ENCODE data around the gene TLK1.
A peak's percentile ranks its signal among the peaks of the same experiment; 100 is the strongest.

Gene TLK1

DNA sequence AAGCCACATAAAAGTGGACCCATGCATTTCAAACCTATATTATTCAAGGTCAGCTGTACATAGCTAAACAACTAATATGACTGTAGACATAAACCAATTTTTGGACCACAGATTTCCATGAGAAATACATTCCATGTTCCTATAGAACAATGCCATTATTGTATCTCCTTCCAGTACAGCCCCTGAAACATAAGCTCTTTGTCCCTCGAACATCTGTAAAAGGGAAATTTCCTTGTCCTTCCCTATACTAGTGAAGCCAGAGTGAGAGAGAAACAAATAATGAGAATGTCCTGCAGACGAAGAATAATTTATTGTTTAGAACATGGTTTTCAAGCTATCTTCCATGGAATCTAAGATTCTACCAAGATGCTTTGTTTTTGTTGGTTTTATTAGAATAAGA lies 156.3 kb downstream of the TLK1 start:
- TF ChIP-seq, protein P1, sequence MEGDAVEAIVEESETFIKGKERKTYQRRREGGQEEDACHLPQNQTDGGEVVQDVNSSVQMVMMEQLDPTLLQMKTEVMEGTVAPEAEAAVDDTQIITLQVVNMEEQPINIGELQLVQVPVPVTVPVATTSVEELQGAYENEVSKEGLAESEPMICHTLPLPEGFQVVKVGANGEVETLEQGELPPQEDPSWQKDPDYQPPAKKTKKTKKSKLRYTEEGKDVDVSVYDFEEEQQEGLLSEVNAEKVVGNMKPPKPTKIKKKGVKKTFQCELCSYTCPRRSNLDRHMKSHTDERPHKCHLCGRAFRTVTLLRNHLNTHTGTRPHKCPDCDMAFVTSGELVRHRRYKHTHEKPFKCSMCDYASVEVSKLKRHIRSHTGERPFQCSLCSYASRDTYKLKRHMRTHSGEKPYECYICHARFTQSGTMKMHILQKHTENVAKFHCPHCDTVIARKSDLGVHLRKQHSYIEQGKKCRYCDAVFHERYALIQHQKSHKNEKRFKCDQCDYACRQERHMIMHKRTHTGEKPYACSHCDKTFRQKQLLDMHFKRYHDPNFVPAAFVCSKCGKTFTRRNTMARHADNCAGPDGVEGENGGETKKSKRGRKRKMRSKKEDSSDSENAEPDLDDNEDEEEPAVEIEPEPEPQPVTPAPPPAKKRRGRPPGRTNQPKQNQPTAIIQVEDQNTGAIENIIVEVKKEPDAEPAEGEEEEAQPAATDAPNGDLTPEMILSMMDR (IDR thresholded peaks at IDR 0.05), result no peak
- Histone ChIP-seq H3K36me3 (ENCODE audit: control insufficient read depth, insufficient read depth, low read length) (no peaks in the 10 kb centered on the region), H3K27ac (no peak overlapping the region), H3K9ac (no peak overlapping the region), H3K4me3 (ENCODE audit: low read depth, low read length) (no peak overlapping the region), H3K27me3 (ENCODE audit: control insufficient read depth, insufficient read depth, low read length) (no peaks in the 10 kb centered on the region), H3K79me2 (no peaks in the 10 kb centered on the region), H2AFZ (no peak overlapping the region), H3K4me2 (ENCODE audit: low read length) (no peak overlapping the region), H3K9me3 (ENCODE audit: control insufficient read depth, low read length) (no peaks in the 10 kb centered on the region), H3K4me1 (no peaks in the 10 kb centered on the region)

DNA sequence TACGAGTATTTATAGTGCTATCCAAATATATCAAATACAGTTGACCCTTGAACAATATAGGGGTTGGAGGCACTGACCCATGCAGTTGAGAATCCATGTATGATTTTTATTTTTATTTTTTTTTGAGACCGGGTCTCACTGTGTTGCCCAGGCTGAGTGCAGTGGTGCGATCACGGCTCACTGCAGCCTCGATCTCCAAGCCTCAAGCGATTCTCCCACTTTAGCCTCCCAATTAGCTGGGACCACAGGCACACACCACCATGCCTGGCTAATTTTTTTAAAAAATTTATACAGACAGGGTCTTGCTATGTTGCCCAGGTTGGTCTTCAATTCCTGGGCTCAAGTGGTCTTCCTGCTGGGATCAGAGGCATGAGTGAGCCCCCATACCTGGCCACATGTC lies 161.0 kb downstream of the TLK1 start:
- Histone ChIP-seq H3K9me3 (ENCODE audit: control insufficient read depth, low read length) (no peaks in the 10 kb centered on the region), H3K4me3 (ENCODE audit: low read depth, low read length) (no peak overlapping the region), H3K4me1 (peaks cover 7% of the 10 kb centered on the region), H3K27me3 (ENCODE audit: control insufficient read depth, insufficient read depth, low read length) (no peaks in the 10 kb centered on the region), H3K9ac (no peak overlapping the region), H3K36me3 (ENCODE audit: control insufficient read depth, insufficient read depth, low read length) (no peaks in the 10 kb centered on the region), H3K4me2 (ENCODE audit: low read length) (no peak overlapping the region), H3K27ac (no peak overlapping the region), H2AFZ (no peak overlapping the region), H3K79me2 (no peaks in the 10 kb centered on the region)
- TF ChIP-seq, protein P1 (IDR thresholded peaks at IDR 0.05), result no peak

DNA sequence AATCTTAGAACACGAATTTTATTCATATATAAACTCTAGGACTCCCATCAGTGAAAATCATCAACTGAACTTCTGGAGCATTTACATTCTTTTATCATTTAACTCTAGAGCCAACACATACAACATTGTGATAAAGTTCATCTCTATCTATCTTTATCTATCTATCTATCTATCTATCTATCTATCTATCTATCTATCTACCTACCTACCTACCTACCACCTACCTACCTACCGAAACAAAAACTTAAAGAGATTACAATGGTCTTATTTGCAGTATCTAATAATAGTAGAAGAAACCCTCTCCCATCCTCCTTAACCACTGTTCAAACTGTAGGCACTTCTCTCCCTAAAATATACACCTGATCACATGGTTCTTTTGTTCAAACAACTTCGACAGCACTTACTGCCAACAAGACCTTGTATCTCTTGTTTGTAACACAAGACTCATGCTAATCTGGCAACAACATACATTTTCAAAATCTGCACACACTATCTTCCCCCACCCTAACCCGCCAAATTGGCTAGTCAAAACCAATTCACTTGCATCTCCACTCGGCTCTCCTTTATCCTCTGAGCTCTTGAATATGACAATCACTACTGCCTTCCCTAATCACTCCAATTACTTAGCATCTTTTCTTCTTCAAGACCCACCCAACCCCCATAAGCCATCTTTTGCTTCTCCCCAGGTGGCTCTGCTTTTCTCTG lies 162.6 kb downstream of the TLK1 start:
- H3K79me2 ChIP-seq, result no peaks in the 10 kb centered on the region
- H3K36me3 ChIP-seq (ENCODE audit: control insufficient read depth, insufficient read depth, low read length), result no peaks in the 10 kb centered on the region
- no peaks in the 10 kb centered on the region for H3K9me3 ChIP-seq (ENCODE audit: control insufficient read depth, low read length)
- H3K27ac ChIP-seq, result no peak overlapping the region
- H3K4me2 ChIP-seq (ENCODE audit: low read length), result no peak overlapping the region
- no peak overlapping the region for H3K9ac ChIP-seq
- H2AFZ ChIP-seq, result no peak overlapping the region
- no peaks in the 10 kb centered on the region for H3K27me3 ChIP-seq (ENCODE audit: control insufficient read depth, insufficient read depth, low read length)
- TF ChIP-seq, protein P1 (IDR thresholded peaks at IDR 0.05), result no peak
- no peak overlapping the region for H3K4me3 ChIP-seq (ENCODE audit: low read depth, low read length)
- H3K4me1 ChIP-seq, result peaks cover 9% of the 10 kb centered on the region

DNA sequence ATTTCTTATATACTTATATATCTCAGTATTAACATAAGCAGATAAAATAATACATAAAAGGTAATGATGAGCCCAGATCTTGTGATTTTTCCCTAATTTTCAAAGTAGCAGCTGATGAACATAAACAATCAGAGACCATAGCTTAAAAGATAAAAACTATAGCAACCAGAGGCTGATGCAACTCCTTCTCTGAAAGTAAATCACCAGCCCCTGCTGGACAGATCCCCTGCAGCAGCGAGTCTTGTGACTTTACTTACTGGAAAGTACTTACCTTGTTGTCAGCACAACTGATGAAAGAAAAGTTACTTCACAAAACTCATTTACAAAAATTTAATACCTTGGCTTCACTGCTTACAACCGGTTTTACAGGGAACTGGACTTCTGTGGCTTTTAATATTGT lies 164.4 kb downstream of the TLK1 start:
- no peak overlapping the region for H2AFZ ChIP-seq
- TF ChIP-seq, protein P1 (IDR thresholded peaks at IDR 0.05), result no peak
- H3K4me1 ChIP-seq, result peaks cover 9% of the 10 kb centered on the region
- H3K36me3 ChIP-seq (ENCODE audit: control insufficient read depth, insufficient read depth, low read length), result no peaks in the 10 kb centered on the region
- H3K4me2 ChIP-seq (ENCODE audit: low read length), result peak overlapping the region; percentile 3
- H3K27me3 ChIP-seq (ENCODE audit: control insufficient read depth, insufficient read depth, low read length), result no peaks in the 10 kb centered on the region
- H3K9me3 ChIP-seq (ENCODE audit: control insufficient read depth, low read length), result no peaks in the 10 kb centered on the region
- H3K79me2 ChIP-seq, result no peaks in the 10 kb centered on the region
- H3K4me3 ChIP-seq (ENCODE audit: low read depth, low read length), result no peak overlapping the region
- no peak overlapping the region for H3K9ac ChIP-seq
- no peak overlapping the region for H3K27ac ChIP-seq
